ENCODE results near the gene A4GNT.
"Not testable (repeated sequence)": the region's sequence is repeated elsewhere in the genome, so short reads cannot be mapped to it uniquely, and the experiment has no call there.

The A4GNT gene

GRCh38 chr3:138118612-138119422, 13.4 kb downstream of the A4GNT start:
- peak; percentile 81 for DNase-seq (ENCODE audit: low spot score)

GRCh38 chr3:138114988-138115971, 16.9 kb downstream of the A4GNT start, which contains the start of gene DZIP1L:
Gene DZIP1L, minus strand, starts transcription at chr3:138115608. Its CDS starts 11,637 bp downstream, at chr3:138103971.
- DNase-seq (ENCODE audit: low spot score): peak; percentile 92

GRCh38 chr3:138114431-138114918, 17.7 kb downstream of the A4GNT start:
- peak; percentile 52 for DNase-seq (ENCODE audit: low spot score)

- DNase-seq (ENCODE audit: low spot score): no peak
Measured at GRCh38 chr3:138113326-138113725, 18.9 kb downstream of the A4GNT start.

- no peak for DNase-seq (ENCODE audit: low spot score)
Measured at GRCh38 chr3:138112362-138112761, 19.8 kb downstream of the A4GNT start.

GRCh38 chr3:138105598-138105997, 26.6 kb downstream of the A4GNT start:
- DNase-seq (ENCODE audit: low spot score): no peak

- no peak for DNase-seq (ENCODE audit: low spot score)
Measured at GRCh38 chr3:138103466-138103865, 28.7 kb downstream of the A4GNT start.

GRCh38 chr3:138101351-138101940, 30.7 kb downstream of the A4GNT start:
- DNase-seq (ENCODE audit: low spot score): not testable (repeated sequence)

- DNase-seq (ENCODE audit: low spot score): no peak
Measured at GRCh38 chr3:138099417-138099816, 32.8 kb downstream of the A4GNT start.

- no peak for DNase-seq (ENCODE audit: low spot score)
Measured at GRCh38 chr3:138097192-138098172, 34.7 kb downstream of the A4GNT start.

GRCh38 chr3:138093721-138094120, 38.5 kb downstream of the A4GNT start:
- DNase-seq (ENCODE audit: low spot score): no peak

GRCh38 chr3:138092023-138092422, 40.2 kb downstream of the A4GNT start:
- DNase-seq (ENCODE audit: low spot score): no peak

GRCh38 chr3:138089091-138089490, 43.1 kb downstream of the A4GNT start:
- DNase-seq (ENCODE audit: low spot score): peak; percentile 35

GRCh38 chr3:138085745-138086144, 46.4 kb downstream of the A4GNT start:
- not testable (repeated sequence) for DNase-seq (ENCODE audit: low spot score)

- no peak for DNase-seq (ENCODE audit: low spot score)
Measured at GRCh38 chr3:138084196-138084595, 48.0 kb downstream of the A4GNT start.

GRCh38 chr3:138082992-138083386, 49.2 kb downstream of the A4GNT start:
- no peak for DNase-seq (ENCODE audit: low spot score)

GRCh38 chr3:138082085-138082991, 49.9 kb downstream of the A4GNT start:
- DNase-seq (ENCODE audit: low spot score): peak; percentile 85

- peak; percentile 69 for DNase-seq (ENCODE audit: low spot score)
Measured at GRCh38 chr3:138081371-138082084, 50.7 kb downstream of the A4GNT start.

GRCh38 chr3:138079901-138080300, 52.3 kb downstream of the A4GNT start:
- no peak for DNase-seq (ENCODE audit: low spot score)

Data from GM03348 (cell line).